Measurements from ENCODE around the gene RAB11B. TPM values are rescaled to one million over a fixed set of nuclear protein-coding genes. Genes with fewer than 3 reads are reported as not detected.

Gene RAB11B
- total and polyA plus RNA-seq, 9 of the 15 experiments (the other 6 are each of a cell fraction or from before 2014, with no cell fraction given): 0.74 to 71.0 (median 13.8) TPM

DNA sequence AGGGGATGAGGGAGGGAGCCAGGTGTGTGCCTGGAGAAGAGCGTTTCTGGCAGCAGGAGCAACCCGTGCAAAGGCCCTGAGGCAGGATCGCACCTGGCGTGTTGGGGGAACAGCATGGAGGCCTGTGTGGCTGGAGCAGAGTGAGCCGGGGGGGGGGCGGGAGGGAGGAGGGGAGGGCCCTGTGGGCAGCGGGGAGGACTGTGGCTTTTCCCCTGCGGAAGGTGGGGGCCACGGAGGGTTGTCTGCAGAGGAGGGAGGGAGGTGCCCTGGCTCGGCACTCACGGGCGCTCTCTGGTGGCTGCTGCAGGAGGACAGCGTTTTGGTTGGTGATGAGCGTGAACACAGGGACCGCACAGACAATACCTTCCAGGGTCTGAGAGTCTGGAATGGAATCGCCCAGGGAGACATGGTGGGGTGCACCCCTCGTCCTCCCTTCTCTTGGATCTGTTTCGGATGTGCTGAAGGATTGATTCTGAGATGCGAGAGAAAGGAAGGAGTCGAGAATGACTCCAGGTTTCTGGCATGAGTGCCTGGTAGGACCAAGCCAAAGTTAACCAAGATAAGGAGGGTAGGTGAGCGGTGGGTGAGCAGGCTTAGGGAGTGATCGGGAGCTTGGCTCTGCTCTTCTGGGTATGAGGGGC, 6.5 kb downstream of the RAB11B start (continued):
- TF ChIP-seq CC2D1A (IDR thresholded peaks at IDR 0.05): no peak
- TF ChIP-seq STAG1 (CRISPR knock-in tag; IDR thresholded peaks at IDR 0.05; ENCODE audit: borderline replicate concordance): no peak
- TF ChIP-seq, protein P1, sequence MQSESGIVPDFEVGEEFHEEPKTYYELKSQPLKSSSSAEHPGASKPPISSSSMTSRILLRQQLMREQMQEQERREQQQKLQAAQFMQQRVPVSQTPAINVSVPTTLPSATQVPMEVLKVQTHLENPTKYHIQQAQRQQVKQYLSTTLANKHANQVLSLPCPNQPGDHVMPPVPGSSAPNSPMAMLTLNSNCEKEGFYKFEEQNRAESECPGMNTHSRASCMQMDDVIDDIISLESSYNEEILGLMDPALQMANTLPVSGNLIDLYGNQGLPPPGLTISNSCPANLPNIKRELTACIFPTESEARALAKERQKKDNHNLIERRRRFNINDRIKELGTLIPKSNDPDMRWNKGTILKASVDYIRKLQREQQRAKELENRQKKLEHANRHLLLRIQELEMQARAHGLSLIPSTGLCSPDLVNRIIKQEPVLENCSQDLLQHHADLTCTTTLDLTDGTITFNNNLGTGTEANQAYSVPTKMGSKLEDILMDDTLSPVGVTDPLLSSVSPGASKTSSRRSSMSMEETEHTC (IDR thresholded peaks at IDR 0.05): no peak
- TF ChIP-seq, protein P2, sequence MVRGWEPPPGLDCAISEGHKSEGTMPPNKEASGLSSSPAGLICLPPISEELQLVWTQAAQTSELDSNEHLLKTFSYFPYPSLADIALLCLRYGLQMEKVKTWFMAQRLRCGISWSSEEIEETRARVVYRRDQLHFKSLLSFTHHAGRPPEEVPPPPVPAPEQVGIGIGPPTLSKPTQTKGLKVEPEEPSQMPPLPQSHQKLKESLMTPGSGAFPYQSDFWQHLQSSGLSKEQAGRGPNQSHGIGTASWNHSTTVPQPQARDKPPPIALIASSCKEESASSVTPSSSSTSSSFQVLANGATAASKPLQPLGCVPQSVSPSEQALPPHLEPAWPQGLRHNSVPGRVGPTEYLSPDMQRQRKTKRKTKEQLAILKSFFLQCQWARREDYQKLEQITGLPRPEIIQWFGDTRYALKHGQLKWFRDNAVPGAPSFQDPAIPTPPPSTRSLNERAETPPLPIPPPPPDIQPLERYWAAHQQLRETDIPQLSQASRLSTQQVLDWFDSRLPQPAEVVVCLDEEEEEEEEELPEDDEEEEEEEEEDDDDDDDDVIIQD (CRISPR knock-in tag; IDR thresholded peaks at IDR 0.05): no peak
- TF ChIP-seq CHD4 (IDR thresholded peaks at IDR 0.05; ENCODE audit: insufficient read depth, insufficient replicate concordance, low read depth, low read length, poor library complexity, severe bottlenecking): no peak
- TF ChIP-seq HDAC1 (IDR thresholded peaks at IDR 0.05): no peak
- TF ChIP-seq ZNF174 (CRISPR knock-in tag; IDR thresholded peaks at IDR 0.05): no peak
- TF ChIP-seq, protein P3, sequence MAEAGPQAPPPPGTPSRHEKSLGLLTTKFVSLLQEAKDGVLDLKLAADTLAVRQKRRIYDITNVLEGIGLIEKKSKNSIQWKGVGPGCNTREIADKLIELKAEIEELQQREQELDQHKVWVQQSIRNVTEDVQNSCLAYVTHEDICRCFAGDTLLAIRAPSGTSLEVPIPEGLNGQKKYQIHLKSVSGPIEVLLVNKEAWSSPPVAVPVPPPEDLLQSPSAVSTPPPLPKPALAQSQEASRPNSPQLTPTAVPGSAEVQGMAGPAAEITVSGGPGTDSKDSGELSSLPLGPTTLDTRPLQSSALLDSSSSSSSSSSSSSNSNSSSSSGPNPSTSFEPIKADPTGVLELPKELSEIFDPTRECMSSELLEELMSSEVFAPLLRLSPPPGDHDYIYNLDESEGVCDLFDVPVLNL (CRISPR knock-in tag; IDR thresholded peaks at IDR 0.05; ENCODE audit: low read depth): no peak
- TF ChIP-seq HMG20A (CRISPR knock-in tag; conservative IDR thresholded peaks at IDR 0.05): no peak
- TF ChIP-seq, protein P4, sequence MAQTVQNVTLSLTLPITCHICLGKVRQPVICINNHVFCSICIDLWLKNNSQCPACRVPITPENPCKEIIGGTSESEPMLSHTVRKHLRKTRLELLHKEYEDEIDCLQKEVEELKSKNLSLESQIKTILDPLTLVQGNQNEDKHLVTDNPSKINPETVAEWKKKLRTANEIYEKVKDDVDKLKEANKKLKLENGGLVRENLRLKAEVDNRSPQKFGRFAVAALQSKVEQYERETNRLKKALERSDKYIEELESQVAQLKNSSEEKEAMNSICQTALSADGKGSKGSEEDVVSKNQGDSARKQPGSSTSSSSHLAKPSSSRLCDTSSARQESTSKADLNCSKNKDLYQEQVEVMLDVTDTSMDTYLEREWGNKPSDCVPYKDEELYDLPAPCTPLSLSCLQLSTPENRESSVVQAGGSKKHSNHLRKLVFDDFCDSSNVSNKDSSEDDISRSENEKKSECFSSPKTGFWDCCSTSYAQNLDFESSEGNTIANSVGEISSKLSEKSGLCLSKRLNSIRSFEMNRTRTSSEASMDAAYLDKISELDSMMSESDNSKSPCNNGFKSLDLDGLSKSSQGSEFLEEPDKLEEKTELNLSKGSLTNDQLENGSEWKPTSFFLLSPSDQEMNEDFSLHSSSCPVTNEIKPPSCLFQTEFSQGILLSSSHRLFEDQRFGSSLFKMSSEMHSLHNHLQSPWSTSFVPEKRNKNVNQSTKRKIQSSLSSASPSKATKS (CRISPR knock-in tag; IDR thresholded peaks at IDR 0.05): no peak
- no peak for TF ChIP-seq CHD2 (IDR thresholded peaks at IDR 0.05; ENCODE audit: low read depth, low read length)
- no peak for TF ChIP-seq RBM15 (IDR thresholded peaks at IDR 0.05; ENCODE audit: insufficient read depth, low read length)

All from K562 (cell line).